ENCODE data around the gene GPR15. TPM values are rescaled to one million over a fixed set of nuclear protein-coding genes. Genes with fewer than 3 reads are reported as not detected.

The GPR15 gene
- total and polyA plus RNA-seq, 2 donors (not counting 3 experiments of a cell fraction or from before 2014, with no cell fraction given) = not detected

- CTCF ChIA-PET = interaction anchor here (1.3 kb wide), 1 partner anchor 12 kb away, joined by 3 read pairs; no protein-coding TSS in a partner anchor
- H3K4me3 ChIP-seq (replicated peaks in 1 of 3; ENCODE audit: insufficient read depth in 1 of 3, low read depth in 1 of 3, low read length in 3 of 3) = no peak overlapping the region
- no peaks in the 10 kb centered on the region for H4K20me1 ChIP-seq (replicated peaks; ENCODE audit: control insufficient read depth, extremely low read depth, insufficient read depth, low read length)
- no peaks in the 10 kb centered on the region for H3K9me3 ChIP-seq (replicated peaks; ENCODE audit: control insufficient read depth, insufficient read depth, low read length)
- no peak overlapping the region for H3K4me2 ChIP-seq (ENCODE audit: insufficient read depth, low read length)
- POLR2A ChIA-PET = no interaction called here
- no peak for DNase-seq (ENCODE audit: low read depth, low spot score)
- no TSS peak for BruUV-seq (replicated peaks)
- H3K79me2 ChIP-seq (ENCODE audit: control insufficient read depth, insufficient read depth, low read length) = no peaks in the 10 kb centered on the region
- no peak for FAIRE-seq
- no peaks in the 10 kb centered on the region for H3K36me3 ChIP-seq (ENCODE audit: control insufficient read depth in 2 of 2, extremely low read depth in 1 of 2, insufficient read depth in 2 of 2, low read length in 2 of 2)
- H3K27me3 ChIP-seq (ENCODE audit: control insufficient read depth in 2 of 2, insufficient read depth in 2 of 2, low read length in 2 of 2) = peaks cover 22 to 39% of the 10 kb centered on the region in 2 experiments
- H2AFZ ChIP-seq (ENCODE audit: low read depth, low read length) = no peak overlapping the region
- H3K4me1 ChIP-seq (ENCODE audit: control insufficient read depth, extremely low read depth, insufficient read depth, low read length) = no peaks in the 10 kb centered on the region
- intact Hi-C loops (cut with micrococcal nuclease) = no loop called here
- TF ChIP-seq MAX (IDR thresholded peaks at IDR 0.05; ENCODE audit: insufficient read depth, insufficient read length) (no peak), EZH2 (IDR thresholded peaks at IDR 0.05; ENCODE audit: borderline replicate concordance, low read depth, low read length, severe bottlenecking) (no peak), POLR2AphosphoS5 (IDR thresholded peaks at IDR 0.05; ENCODE audit: insufficient read depth, low read depth, low read length) (no peak)
- no peaks in the 10 kb centered on the region for H3K9me1 ChIP-seq (replicated peaks; ENCODE audit: control insufficient read depth, extremely low read depth, insufficient read depth, low read length)
- dilution Hi-C loops (cut with MboI; ENCODE audit: extremely low pct_ligation_motif_present, low sequenced_read_pairs) = no loop called here
- no peak overlapping the region for H3K9ac ChIP-seq (replicated peaks; ENCODE audit: extremely low read depth, insufficient read depth, low read length)
- no peak overlapping the region for H3K27ac ChIP-seq (ENCODE audit: insufficient read depth, low read depth, low read length)
These were observed 14.2 kb downstream of the GPR15 start for GRCh38 chr3:98545940-98546339.

DNA sequence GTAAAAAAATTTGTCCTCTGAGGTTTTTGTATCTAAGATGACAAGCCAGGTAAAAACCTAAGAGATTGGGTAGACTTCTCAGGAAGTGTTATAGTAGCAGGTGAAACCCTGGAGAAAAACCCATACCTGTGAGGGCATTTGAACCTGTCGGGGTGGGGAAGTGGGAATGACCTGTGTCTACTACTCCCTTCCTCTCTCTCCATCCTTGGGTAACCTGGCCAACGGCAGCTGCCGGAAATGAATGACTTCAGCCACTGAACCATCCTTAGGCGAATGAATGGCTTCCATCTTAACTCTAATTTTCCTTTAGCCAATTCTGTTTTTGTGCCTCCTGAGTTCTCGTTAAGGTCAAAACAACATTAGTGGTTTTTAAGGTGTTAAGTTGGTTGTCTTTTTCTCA is 16.8 kb downstream of the GPR15 start:
- Histone ChIP-seq H2AFZ (ENCODE audit: low read depth, low read length) (no peak overlapping the region), H3K4me1 (ENCODE audit: control insufficient read depth, extremely low read depth, insufficient read depth, low read length) (no peaks in the 10 kb centered on the region), H3K36me3 (ENCODE audit: control insufficient read depth in 2 of 2, extremely low read depth in 1 of 2, insufficient read depth in 2 of 2, low read length in 2 of 2) (no peaks in the 10 kb centered on the region), H3K4me3 (replicated peaks in 1 of 3; ENCODE audit: insufficient read depth in 1 of 3, low read depth in 1 of 3, low read length in 3 of 3) (no peak overlapping the region), H3K79me2 (ENCODE audit: control insufficient read depth, insufficient read depth, low read length) (no peaks in the 10 kb centered on the region), H4K20me1 (replicated peaks; ENCODE audit: control insufficient read depth, extremely low read depth, insufficient read depth, low read length) (no peaks in the 10 kb centered on the region), H3K9ac (replicated peaks; ENCODE audit: extremely low read depth, insufficient read depth, low read length) (no peak overlapping the region), H3K27me3 (ENCODE audit: control insufficient read depth in 2 of 2, insufficient read depth in 2 of 2, low read length in 2 of 2) (peaks cover 22 to 51% of the 10 kb centered on the region in 2 experiments), H3K27ac (ENCODE audit: insufficient read depth, low read depth, low read length) (no peak overlapping the region), H3K9me3 (replicated peaks; ENCODE audit: control insufficient read depth, insufficient read depth, low read length) (no peaks in the 10 kb centered on the region), H3K9me1 (replicated peaks; ENCODE audit: control insufficient read depth, extremely low read depth, insufficient read depth, low read length) (no peaks in the 10 kb centered on the region), H3K4me2 (ENCODE audit: insufficient read depth, low read length) (no peak overlapping the region)
- BruUV-seq (replicated peaks) = no TSS peak
- no peak for DNase-seq (ENCODE audit: low read depth, low spot score)
- dilution Hi-C loops (cut with MboI; ENCODE audit: extremely low pct_ligation_motif_present, low sequenced_read_pairs) (no loop called here), intact Hi-C loops (cut with micrococcal nuclease) (no loop called here)
- TF ChIP-seq POLR2AphosphoS5 (IDR thresholded peaks at IDR 0.05; ENCODE audit: insufficient read depth, low read depth, low read length) = no peak
- TF ChIP-seq POLR2A (IDR thresholded peaks at IDR 0.05; ENCODE audit: low read depth, low read length) = no peak
- no peak for TF ChIP-seq MYC (IDR thresholded peaks at IDR 0.05; ENCODE audit: low read depth, low read length)
- no peak for TF ChIP-seq EZH2 (IDR thresholded peaks at IDR 0.05; ENCODE audit: borderline replicate concordance, low read depth, low read length, severe bottlenecking)
- no peak for TF ChIP-seq MAX (IDR thresholded peaks at IDR 0.05; ENCODE audit: insufficient read depth, insufficient read length)
- no peak for TF ChIP-seq FOS (IDR thresholded peaks at IDR 0.05; ENCODE audit: borderline replicate concordance, insufficient read depth, low read length)
- TF ChIP-seq JUN (IDR thresholded peaks at IDR 0.05; ENCODE audit: borderline replicate concordance, insufficient read depth, insufficient read length, low read depth) = no peak
- TF ChIP-seq, protein P1, sequence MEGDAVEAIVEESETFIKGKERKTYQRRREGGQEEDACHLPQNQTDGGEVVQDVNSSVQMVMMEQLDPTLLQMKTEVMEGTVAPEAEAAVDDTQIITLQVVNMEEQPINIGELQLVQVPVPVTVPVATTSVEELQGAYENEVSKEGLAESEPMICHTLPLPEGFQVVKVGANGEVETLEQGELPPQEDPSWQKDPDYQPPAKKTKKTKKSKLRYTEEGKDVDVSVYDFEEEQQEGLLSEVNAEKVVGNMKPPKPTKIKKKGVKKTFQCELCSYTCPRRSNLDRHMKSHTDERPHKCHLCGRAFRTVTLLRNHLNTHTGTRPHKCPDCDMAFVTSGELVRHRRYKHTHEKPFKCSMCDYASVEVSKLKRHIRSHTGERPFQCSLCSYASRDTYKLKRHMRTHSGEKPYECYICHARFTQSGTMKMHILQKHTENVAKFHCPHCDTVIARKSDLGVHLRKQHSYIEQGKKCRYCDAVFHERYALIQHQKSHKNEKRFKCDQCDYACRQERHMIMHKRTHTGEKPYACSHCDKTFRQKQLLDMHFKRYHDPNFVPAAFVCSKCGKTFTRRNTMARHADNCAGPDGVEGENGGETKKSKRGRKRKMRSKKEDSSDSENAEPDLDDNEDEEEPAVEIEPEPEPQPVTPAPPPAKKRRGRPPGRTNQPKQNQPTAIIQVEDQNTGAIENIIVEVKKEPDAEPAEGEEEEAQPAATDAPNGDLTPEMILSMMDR (IDR thresholded peaks at IDR 0.05; ENCODE audit: extremely low read depth in 1 of 2, insufficient read depth in 1 of 2, low read depth in 1 of 2, low read length in 2 of 2) = no peak
- TF ChIP-seq GATA2 (IDR thresholded peaks at IDR 0.05; ENCODE audit: insufficient read depth, insufficient read length, low read depth, low read length) = no peak
- CTCF ChIA-PET = no interaction called here
- FAIRE-seq = no peak
- POLR2A ChIA-PET = no interaction called here
